HG03280 (cell line): ENCODE data around the gene CT45A3.
"Not testable (repeated sequence)": the region's sequence is repeated elsewhere in the genome, so short reads cannot be mapped to it uniquely, and the experiment has no call there.

ENCODE experiments used
- ATAC-seq: cut with Tn5 transposase; IDR thresholded peaks from one replicate; pipeline ENCODE4 v1.9.1; 2021; ENCODE audit warnings: mild to moderate bottlenecking, moderate library complexity; ENCODE audit not compliant: unreplicated experiment

The CT45A3 gene, protein sequence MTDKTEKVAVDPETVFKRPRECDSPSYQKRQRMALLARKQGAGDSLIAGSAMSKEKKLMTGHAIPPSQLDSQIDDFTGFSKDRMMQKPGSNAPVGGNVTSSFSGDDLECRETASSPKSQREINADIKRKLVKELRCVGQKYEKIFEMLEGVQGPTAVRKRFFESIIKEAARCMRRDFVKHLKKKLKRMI

GRCh38 chrX:135768091-135768490 lies at the start of gene CT45A3:
CT45A3 (minus strand) TSS chrX:135768191; CDS start chrX:135764444, 3,747 bp downstream.
- ATAC-seq: not testable (repeated sequence)

DNA sequence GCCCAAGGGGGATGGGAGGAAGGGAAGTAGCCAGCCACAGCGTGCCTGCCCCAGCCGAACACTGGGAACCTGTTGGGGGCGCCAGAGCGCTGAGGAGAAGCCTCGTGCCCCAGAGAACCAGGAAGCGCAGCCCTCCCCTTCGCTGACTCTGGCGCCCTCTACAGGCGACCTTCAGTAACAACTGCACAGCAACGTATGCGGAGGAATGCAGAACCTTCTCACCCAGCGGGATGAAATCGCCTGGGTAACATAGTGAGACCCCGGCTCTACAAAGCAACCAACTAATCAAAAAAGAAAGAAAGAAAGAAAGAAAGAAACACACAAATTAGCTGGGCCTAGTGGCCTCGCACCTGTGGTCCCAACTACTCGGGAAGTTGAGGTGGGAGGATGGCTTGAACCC lies 34.7 kb upstream of the CT45A3 start, which contains the start of gene CT45A6:
Gene CT45A6 (minus strand): TSS at position 101 of the 400 bp plus-strand sequence. CDS start 3,794 bp downstream, outside the sequence.
- ATAC-seq: not testable (repeated sequence)

DNA sequence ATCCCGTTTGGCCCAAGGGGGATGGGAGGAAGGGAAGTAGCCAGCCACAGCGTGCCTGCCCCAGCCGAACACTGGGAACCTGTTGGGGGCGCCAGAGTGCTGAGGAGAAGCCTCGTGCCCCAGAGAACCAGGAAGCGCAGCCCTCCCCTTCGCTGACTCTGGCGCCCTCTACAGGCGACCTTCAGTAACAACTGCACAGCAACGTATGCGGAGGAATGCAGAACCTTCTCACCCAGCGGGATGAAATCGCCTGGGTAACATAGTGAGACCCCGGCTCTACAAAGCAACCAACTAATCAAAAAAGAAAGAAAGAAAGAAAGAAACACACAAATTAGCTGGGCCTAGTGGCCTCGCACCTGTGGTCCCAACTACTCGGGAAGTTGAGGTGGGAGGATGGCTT lies 17.4 kb upstream of the CT45A3 start, which contains the start of gene CT45A5:
Gene CT45A5 (minus strand): TSS at position 101 of the 400 bp plus-strand sequence. CDS start 3,774 bp downstream, outside the sequence.
- ATAC-seq: not testable (repeated sequence)

DNA sequence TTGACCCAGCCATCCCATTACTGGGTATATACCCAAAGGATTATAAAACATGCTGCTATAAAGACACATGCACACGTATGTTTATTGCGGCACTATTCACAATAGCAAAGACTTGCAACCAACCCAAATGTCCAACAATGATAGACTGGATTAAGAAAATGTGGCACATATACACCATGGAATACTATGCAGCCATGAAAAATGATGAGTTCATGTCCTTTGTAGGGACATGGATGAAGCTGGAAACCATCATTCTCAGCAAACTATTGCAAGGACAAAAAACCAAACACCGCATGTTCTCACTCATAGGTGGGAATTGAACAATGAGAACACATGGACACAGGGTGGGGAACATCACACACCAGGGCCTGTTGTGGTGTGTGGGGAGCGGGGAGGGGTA lies 23.3 kb downstream of the CT45A3 start:
- ATAC-seq: not testable (repeated sequence)

DNA sequence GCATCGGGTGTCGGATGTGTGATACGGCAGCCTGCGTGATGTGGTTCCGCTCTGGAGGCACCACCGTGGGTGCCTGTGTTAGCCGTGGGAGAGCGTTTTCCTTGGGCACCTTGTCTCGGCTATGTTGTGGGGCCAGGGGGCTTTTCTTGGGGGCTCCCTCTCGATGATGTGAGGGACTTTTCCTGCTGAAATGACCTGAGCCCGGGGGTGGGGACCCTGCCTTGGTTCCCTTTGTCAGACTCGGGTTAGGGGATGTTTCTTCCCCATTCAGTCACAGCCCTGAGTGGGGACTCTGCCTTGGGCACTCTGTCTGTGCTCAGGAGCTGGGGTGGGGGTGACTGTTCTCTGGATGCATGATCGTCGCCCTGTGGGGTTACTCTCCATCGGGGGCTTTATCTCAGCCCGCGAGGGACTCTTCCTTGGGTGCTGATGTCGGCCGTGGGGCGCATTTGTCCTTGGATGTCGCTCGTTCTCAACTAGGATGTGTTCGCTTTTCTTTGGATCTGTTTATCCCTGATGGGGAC lies 26.7 kb downstream of the CT45A3 start:
- ATAC-seq: no peak

DNA sequence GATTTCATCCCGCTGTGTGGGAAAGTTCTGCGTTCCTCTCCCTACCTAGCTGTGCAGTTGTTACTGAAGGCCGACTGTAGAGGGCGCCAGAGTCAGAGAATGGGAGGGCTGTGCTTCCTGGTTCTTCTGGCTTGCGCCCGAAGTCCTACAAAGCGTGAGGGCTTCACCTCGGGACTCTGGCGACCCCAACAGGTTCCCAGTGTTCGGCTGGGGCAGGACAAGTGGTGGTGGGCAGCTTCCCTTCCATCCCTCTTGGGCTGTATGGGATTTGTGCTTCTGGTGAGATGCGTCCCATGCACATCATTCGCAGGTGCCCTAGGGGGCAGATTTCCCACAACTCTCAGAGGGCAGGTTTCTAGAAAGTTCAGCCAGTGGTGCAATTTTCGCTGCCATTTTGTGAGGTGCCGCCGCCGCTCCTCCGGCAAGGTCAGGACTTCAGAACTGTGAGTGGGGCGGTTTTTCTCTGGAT lies 27.3 kb downstream of the CT45A3 start:
- ATAC-seq: no peak

- ATAC-seq: no peak
Observed at GRCh38 chrX:135737366-135738071, 30.5 kb downstream of the CT45A3 start.

DNA sequence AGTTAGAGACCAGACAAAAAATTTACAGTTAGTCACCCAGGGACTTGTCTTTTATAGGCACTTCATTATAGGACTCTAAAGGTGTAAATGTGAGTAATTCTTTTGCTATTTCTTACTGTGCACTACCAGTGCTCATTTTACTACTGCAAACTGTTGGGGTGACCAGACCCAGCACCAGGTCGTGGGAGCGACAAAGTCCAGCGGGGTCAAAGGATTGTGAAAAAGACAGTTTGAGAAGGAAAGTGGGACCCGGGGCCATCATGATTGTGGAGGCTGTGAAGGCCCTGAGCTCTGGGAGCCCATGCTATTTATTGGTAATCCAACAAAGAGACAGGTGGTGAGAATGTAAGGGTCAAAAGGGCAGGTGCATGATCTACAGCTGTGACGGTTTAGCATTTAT lies 33.3 kb downstream of the CT45A3 start:
- ATAC-seq: not testable (repeated sequence)

DNA sequence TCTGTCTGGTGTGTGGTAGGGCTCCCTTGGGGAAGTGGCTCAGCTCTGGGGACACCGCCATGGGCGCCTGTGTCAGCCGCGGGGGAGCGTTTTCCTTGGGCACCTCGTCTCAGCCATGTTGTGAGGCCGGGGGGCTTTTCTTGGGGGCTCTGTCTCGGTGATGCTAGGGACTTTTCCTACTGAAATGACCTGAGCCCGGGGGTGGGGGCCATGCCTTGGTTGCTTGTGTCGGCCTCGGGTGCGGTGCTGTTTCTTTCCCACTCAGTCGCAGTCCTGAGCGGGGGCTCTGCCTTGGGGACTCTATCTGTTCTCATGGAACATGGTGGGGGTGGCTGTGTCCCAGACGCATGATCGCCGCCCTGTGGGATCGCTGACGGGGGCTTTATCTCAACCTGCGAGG lies 54.2 kb downstream of the CT45A3 start:
- ATAC-seq: no peak

DNA sequence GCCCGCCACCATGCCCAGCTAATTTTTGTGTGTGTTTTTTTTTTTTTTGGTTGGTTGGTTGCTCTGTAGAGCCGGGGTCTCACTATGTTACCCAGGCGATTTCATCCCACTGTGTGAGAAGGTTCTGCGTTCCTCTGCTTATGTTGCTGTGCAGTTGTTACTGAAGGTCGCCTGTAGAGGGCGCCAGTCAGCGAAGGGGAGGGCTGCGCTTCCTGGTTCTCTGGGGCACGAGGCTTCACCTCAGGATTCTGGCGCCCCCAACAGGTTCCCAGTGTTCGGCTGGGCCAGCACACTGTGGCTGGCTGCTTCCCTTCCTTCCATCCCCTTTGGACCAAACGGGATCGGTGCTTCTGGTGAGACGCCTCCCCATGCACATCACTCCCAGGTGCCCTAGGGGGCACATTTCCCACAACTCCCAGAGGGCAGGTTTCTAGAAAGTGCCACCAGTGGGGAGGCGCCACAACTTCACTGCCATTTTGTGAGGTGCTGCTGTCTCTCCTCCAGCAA lies 54.8 kb downstream of the CT45A3 start, which contains the start of gene CT45A1:
Gene CT45A1 (plus strand): TSS at position 457 of the 507 bp plus-strand sequence. CDS start 5,302 bp downstream, outside the sequence.
- ATAC-seq: not testable (repeated sequence)
